ENCODE measurements around the gene ZCCHC8.
"Not testable (repeated sequence)": the region's sequence is repeated elsewhere in the genome, so short reads cannot be mapped to it uniquely, and the experiment has no call there.

The ZCCHC8 gene

GRCh38 chr12:122506393-122506938 is 5.7 kb upstream of the ZCCHC8 start:
- no peak for DNase-seq

GRCh38 chr12:122505419-122506051 is 4.8 kb upstream of the ZCCHC8 start:
- DNase-seq, result no peak

- DNase-seq, result no peak
These were observed 3.3 kb upstream of the ZCCHC8 start for GRCh38 chr12:122503783-122504590.

- no peak for DNase-seq
These were observed 2.5 kb upstream of the ZCCHC8 start for GRCh38 chr12:122503147-122503751.

- no peak for DNase-seq
These were observed 807 bp upstream of the ZCCHC8 start for GRCh38 chr12:122501489-122501989.

- no peak for DNase-seq
These were observed 594 bp downstream of the ZCCHC8 start for GRCh38 chr12:122499991-122500684.

- DNase-seq, result no peak
These were observed 5.5 kb downstream of the ZCCHC8 start for GRCh38 chr12:122495258-122495657.

GRCh38 chr12:122493222-122493621 is 7.5 kb downstream of the ZCCHC8 start:
- DNase-seq, result not testable (repeated sequence)

GRCh38 chr12:122491991-122492390 is 8.7 kb downstream of the ZCCHC8 start:
- no peak for DNase-seq

- no peak for DNase-seq
These were observed 11.7 kb downstream of the ZCCHC8 start for GRCh38 chr12:122489038-122489437.

GRCh38 chr12:122487807-122488206 is 12.9 kb downstream of the ZCCHC8 start:
- not testable (repeated sequence) for DNase-seq

- no peak for DNase-seq
These were observed 13.8 kb downstream of the ZCCHC8 start for GRCh38 chr12:122486805-122487426.

- DNase-seq, result not testable (repeated sequence)
These were observed 14.4 kb downstream of the ZCCHC8 start for GRCh38 chr12:122486360-122486759.

- not testable (repeated sequence) for DNase-seq
These were observed 16.3 kb downstream of the ZCCHC8 start for GRCh38 chr12:122484385-122484784.

- no peak for DNase-seq
These were observed 16.8 kb downstream of the ZCCHC8 start for GRCh38 chr12:122483969-122484368.

GRCh38 chr12:122481861-122482260 is 18.9 kb downstream of the ZCCHC8 start:
- no peak for DNase-seq

GRCh38 chr12:122480753-122481152 is 20.0 kb downstream of the ZCCHC8 start:
- DNase-seq, result no peak

GRCh38 chr12:122474324-122474716 is 26.4 kb downstream of the ZCCHC8 start:
- DNase-seq, result no peak

- peak; percentile 31 for DNase-seq
These were observed 27.0 kb downstream of the ZCCHC8 start for GRCh38 chr12:122473543-122474323.

- DNase-seq, result no peak
These were observed 29.2 kb downstream of the ZCCHC8 start for GRCh38 chr12:122471324-122472226.
